HepG2 (cell line): ENCODE measurements around the gene KCNJ13. TPM values are rescaled to one million over a fixed set of nuclear protein-coding genes. Genes with fewer than 3 reads are reported as not detected.

Experiments
- ATAC-seq: fragments of 200-7000 bp; cut with Tn5 transposase; 3 replicates; pipeline ENCODE4 v1.9.1; 2020; ENCODE audit warnings: mild to moderate bottlenecking, moderate library complexity
- BruUV-seq: library from RNA; stranded (reverse); fragments of 400-500 nt; replicated peaks from 2 replicates; lab custom pipeline; 2021; lab: Mats Ljungman, UMichigan
- CTCF ChIA-PET: fragments of 300-600 bp; formaldehyde crosslinking; extraction: SDS; loops from one replicate; lab custom pipeline; 2021; ENCODE audit warnings: low total read pairs, inconsistent platforms, low intra/inter-chr PET ratio; lab: Yijun Ruan, JAX
- POLR2A ChIA-PET: fragments of 350-600 bp; sonication (Branson Sonifier 250); formaldehyde crosslinking; loops from one replicate; lab custom pipeline; 2020; ENCODE audit warnings: antibody characterized with exemption, inconsistent platforms; lab: Yijun Ruan, JAX
- DNase-seq: peaks from one replicate; pipeline ENCODE4 v3.0.0-alpha.2; 2015; ENCODE audit warnings: low spot score
- FAIRE-seq: peaks from 3 replicates; lab custom pipeline; 2011; peaks lifted over from hg19 to GRCh38; lab: Jason Lieb, UNC
- H2AFZ ChIP-seq: one replicate; pipeline ENCODE4 v1.6.1; 2011; ENCODE audit warnings: low read length, inconsistent platforms
- H3K27ac ChIP-seq: fragments of 300-600 bp; 3 replicates; pipeline ENCODE4 v1.8.0; 2011; ENCODE audit warnings: mixed run types, mild to moderate bottlenecking, mixed read lengths, low read length, inconsistent platforms; ENCODE audit not compliant: insufficient read depth; ENCODE audit errors: extremely low read length
- H3K27me3 ChIP-seq, 2 experiments: fragments of 200-600 bp in 1 of 2; 2 replicates in 1 of 2; 3 replicates in 1 of 2; pipeline versions ENCODE4 v1.6.0 to v1.8.0; 2011; ENCODE audit warnings: low read length in 2 of 2, mild to moderate bottlenecking in 2 of 2, moderate library complexity in 2 of 2, inconsistent platforms in 1 of 2; ENCODE audit not compliant: insufficient read depth in 2 of 2, control insufficient read depth in 1 of 2
- H3K36me3 ChIP-seq, 2 experiments: fragments of 200-600 bp in 1 of 2; replicated peaks in 1 of 2; 2 replicates in 1 of 2; 3 replicates in 1 of 2; pipeline versions ENCODE4 v1.5.1 to v1.8.0; 2011; ENCODE audit warnings: low read length in 2 of 2, inconsistent platforms in 1 of 2; ENCODE audit not compliant: insufficient read depth in 2 of 2, control insufficient read depth in 1 of 2
- H3K4me1 ChIP-seq: 2 replicates; pipeline ENCODE4 v1.5.1; 2012; ENCODE audit warnings: low read length, inconsistent platforms; ENCODE audit not compliant: insufficient read depth
- H3K4me2 ChIP-seq: 2 replicates; pipeline ENCODE4 v1.6.0; 2011; ENCODE audit warnings: low read depth, low read length, inconsistent platforms
- H3K4me3 ChIP-seq, 3 experiments: fragments of 200-600 bp in 1 of 3; sonication (generic), shearing (Covaris generic) in 1 of 3; replicated peaks in 1 of 3; 2 replicates each; pipeline ENCODE4 v1.5.1; 2011 to 2016; ENCODE audit warnings: low read length in 3 of 3, inconsistent platforms in 2 of 3, low read depth in 2 of 3, mild to moderate bottlenecking in 2 of 3, control low read depth in 1 of 3, mixed read lengths in 1 of 3; ENCODE audit not compliant: insufficient read depth in 1 of 3
- H3K79me2 ChIP-seq: one replicate; pipeline ENCODE4 v1.6.1; 2011; ENCODE audit warnings: low read length, inconsistent platforms; ENCODE audit not compliant: insufficient read depth
- H3K9ac ChIP-seq: 2 replicates; pipeline ENCODE4 v1.6.0; 2011; ENCODE audit warnings: mild to moderate bottlenecking, low read depth, low read length, inconsistent platforms; ENCODE audit not compliant: insufficient read depth
- H3K9me3 ChIP-seq: 2 replicates; pipeline ENCODE4 v1.5.1; 2012; ENCODE audit warnings: mild to moderate bottlenecking, low read length
- H4K20me1 ChIP-seq: 2 replicates; pipeline ENCODE4 v1.6.0; 2011; ENCODE audit warnings: inconsistent platforms, mild to moderate bottlenecking, low read length, moderate library complexity; ENCODE audit not compliant: insufficient read depth
- IRF2 ChIP-seq: IDR thresholded peaks from 2 replicates; pipeline ENCODE4 v1.6.1; 2018; ENCODE audit warnings: missing genetic modification reagents, missing compliant biosample characterization
- PHB2 ChIP-seq: fragments of 450-650 bp; IDR thresholded peaks from 2 replicates; pipeline ENCODE4 v1.6.1; 2018; ENCODE audit not compliant: partially characterized antibody
- ZNF180 ChIP-seq: sonication (generic); formaldehyde crosslinking; IDR thresholded peaks from 2 replicates; pipeline ENCODE4 v1.4.0; 2020; ENCODE audit warnings: low read depth, missing genetic modification reagents, borderline replicate concordance
- ZNF281 ChIP-seq: sonication (generic); formaldehyde crosslinking; IDR thresholded peaks from 2 replicates; pipeline ENCODE4 v1.4.0; 2020; ENCODE audit warnings: missing genetic modification reagents, borderline replicate concordance
- WGBS: methylation state at CpG from one replicate; pipeline ENCODE4 v1.1.6; 2017; ENCODE audit warnings: low lambda C conversion rate; 5-methylcytosine and 5-hydroxymethylcytosine counted together
- in situ Hi-C: cut with HindIII; loops from 2 replicates; pipeline ENCODE4 v1.10.0; 2017; ENCODE audit warnings: low pct_unique_long_range_greater_than_20kb; ENCODE audit not compliant: extremely low pct_ligation_motif_present
- intact Hi-C: fragments of 100-400 bp; cut with micrococcal nuclease; formaldehyde crosslinking; loops from one replicate; pipeline ENCODE4 v1.10.0; 2022; ENCODE audit not compliant: unreplicated experiment
- polyA plus RNA-seq, 8 experiments: library from polyadenylated mRNA; depleted of rRNA in 3 of 8; stranded (reverse) in 7 of 8; unstranded in 1 of 8; fragments of >200 nt; fragmentation: Illumina TruSeq in 4 of 8; extraction: Trizol in 4 of 8; gene quantifications; 2 replicates each; pipeline versions ENCODE4 v1.2.1 to v1.2.3, GENCODE V29; 2011 to 2016; ENCODE audit warnings: low read depth in 4 of 8, missing spikeins in 1 of 8, mixed read lengths in 1 of 8; ENCODE audit not compliant: insufficient read depth in 1 of 8
- total RNA-seq, 5 experiments: library from RNA; depleted of rRNA; stranded (reverse); fragments of >200 nt; fragmentation: Illumina TruSeq; extraction: Trizol; gene quantifications; 2 replicates each; pipeline ENCODE4 v1.2.3, GENCODE V29; 2016; ENCODE audit warnings: low read depth in 1 of 5
- TF ChIP-seq, protein P1 (sequence below): sonication (generic); formaldehyde crosslinking; IDR thresholded peaks from 2 replicates; pipeline ENCODE4 v1.4.0; 2020; ENCODE audit warnings: missing genetic modification reagents, borderline replicate concordance
- TF ChIP-seq, protein P2 (sequence below): sonication (generic); formaldehyde crosslinking; IDR thresholded peaks from 2 replicates; pipeline ENCODE4 v1.8.1; 2023; ENCODE audit warnings: mild to moderate bottlenecking, missing genetic modification reagents
- TF ChIP-seq, protein P3 (sequence below), 2 experiments: sonication (generic) in 1 of 2; formaldehyde crosslinking in 1 of 2; IDR thresholded peaks; 2 replicates each; pipeline versions ENCODE4 v1.4.0 to v1.6.1; 2016 to 2020; ENCODE audit warnings: borderline replicate concordance in 1 of 2, low read depth in 1 of 2, mild to moderate bottlenecking in 1 of 2, missing genetic modification reagents in 1 of 2

Gene KCNJ13
- total and polyA plus RNA-seq, 2 of the 13 experiments (the other 11 are each of a cell fraction or from before 2014, with no cell fraction given): not detected

DNA sequence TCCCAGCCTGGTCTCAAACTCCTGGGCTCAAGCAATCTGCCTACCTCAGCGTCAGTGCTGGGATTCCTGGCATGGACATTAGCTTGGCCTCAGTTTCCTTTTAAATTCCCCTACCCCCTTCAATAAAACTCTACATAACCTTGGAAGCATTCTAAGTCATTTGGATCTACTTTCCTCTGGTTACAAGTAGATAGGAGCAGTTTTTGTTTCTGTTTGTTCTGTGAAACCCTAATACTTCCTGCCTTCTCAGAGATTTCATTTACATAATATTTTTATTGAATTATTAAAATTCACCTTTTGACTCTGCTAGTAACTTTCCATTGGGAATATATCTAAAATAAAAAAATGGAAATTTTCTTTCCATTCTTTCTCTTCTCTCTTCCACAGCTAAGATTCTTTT, 53.3 kb downstream of the KCNJ13 start:
- H3K4me2 ChIP-seq: no peak overlapping the region
- H3K4me3 ChIP-seq: no peak overlapping the region
- H3K9me3 ChIP-seq: no peaks in the 10 kb centered on the region
- peaks cover 25 to 61% of the 10 kb centered on the region in 2 experiments for H3K36me3 ChIP-seq
- DNase-seq (no peak), FAIRE-seq (no peak), ATAC-seq (no peak)
- no peaks in the 10 kb centered on the region for H3K4me1 ChIP-seq
- ChIA-PET CTCF (no interaction called here), POLR2A (no interaction called here)
- no peak overlapping the region for H3K9ac ChIP-seq
- in situ Hi-C loops: no loop called here
- intact Hi-C loops: no loop called here
- no peaks in the 10 kb centered on the region for H3K27me3 ChIP-seq
- BruUV-seq: no TSS peak
- no peak overlapping the region for H3K27ac ChIP-seq
- H4K20me1 ChIP-seq: peaks cover 21% of the 10 kb centered on the region; the same call in 1 of the 2 replicates
- peaks cover 73% of the 10 kb centered on the region for H3K79me2 ChIP-seq
- 100% methylated on average over 1 of the region's 1 CpG for WGBS
- H2AFZ ChIP-seq: no peak overlapping the region
- TF ChIP-seq, protein P1, sequence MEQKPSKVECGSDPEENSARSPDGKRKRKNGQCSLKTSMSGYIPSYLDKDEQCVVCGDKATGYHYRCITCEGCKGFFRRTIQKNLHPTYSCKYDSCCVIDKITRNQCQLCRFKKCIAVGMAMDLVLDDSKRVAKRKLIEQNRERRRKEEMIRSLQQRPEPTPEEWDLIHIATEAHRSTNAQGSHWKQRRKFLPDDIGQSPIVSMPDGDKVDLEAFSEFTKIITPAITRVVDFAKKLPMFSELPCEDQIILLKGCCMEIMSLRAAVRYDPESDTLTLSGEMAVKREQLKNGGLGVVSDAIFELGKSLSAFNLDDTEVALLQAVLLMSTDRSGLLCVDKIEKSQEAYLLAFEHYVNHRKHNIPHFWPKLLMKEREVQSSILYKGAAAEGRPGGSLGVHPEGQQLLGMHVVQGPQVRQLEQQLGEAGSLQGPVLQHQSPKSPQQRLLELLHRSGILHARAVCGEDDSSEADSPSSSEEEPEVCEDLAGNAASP (CRISPR knock-in tag): no peak
- no peak for TF ChIP-seq ZNF180 (CRISPR knock-in tag)

- peaks cover 74% of the 10 kb centered on the region for H3K79me2 ChIP-seq
- H4K20me1 ChIP-seq: peaks cover 21% of the 10 kb centered on the region; the same call in 1 of the 2 replicates
- intact Hi-C loops: no loop called here
- no peak overlapping the region for H3K4me3 ChIP-seq
- no peaks in the 10 kb centered on the region for H3K9me3 ChIP-seq
- H3K9ac ChIP-seq: no peak overlapping the region
- ATAC-seq: no peak
- H3K4me1 ChIP-seq: no peaks in the 10 kb centered on the region
- ChIA-PET POLR2A (no interaction called here), CTCF (no interaction called here)
- no peak for DNase-seq
- FAIRE-seq: no peak
- no TSS peak for BruUV-seq
- H3K27me3 ChIP-seq: no peaks in the 10 kb centered on the region
- peaks cover 23 to 60% of the 10 kb centered on the region in 2 experiments for H3K36me3 ChIP-seq
- H2AFZ ChIP-seq: no peak overlapping the region
- WGBS: 99% methylated on average over 2 of the region's 2 CpGs
- in situ Hi-C loops: no loop called here
- no peak overlapping the region for H3K27ac ChIP-seq
- no peak overlapping the region for H3K4me2 ChIP-seq
- TF ChIP-seq PHB2: no peak
- no peak for TF ChIP-seq ZNF281
- TF ChIP-seq, protein P2, sequence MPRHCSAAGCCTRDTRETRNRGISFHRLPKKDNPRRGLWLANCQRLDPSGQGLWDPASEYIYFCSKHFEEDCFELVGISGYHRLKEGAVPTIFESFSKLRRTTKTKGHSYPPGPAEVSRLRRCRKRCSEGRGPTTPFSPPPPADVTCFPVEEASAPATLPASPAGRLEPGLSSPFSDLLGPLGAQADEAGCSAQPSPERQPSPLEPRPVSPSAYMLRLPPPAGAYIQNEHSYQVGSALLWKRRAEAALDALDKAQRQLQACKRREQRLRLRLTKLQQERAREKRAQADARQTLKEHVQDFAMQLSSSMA (CRISPR knock-in tag): no peak
- TF ChIP-seq, protein P3, sequence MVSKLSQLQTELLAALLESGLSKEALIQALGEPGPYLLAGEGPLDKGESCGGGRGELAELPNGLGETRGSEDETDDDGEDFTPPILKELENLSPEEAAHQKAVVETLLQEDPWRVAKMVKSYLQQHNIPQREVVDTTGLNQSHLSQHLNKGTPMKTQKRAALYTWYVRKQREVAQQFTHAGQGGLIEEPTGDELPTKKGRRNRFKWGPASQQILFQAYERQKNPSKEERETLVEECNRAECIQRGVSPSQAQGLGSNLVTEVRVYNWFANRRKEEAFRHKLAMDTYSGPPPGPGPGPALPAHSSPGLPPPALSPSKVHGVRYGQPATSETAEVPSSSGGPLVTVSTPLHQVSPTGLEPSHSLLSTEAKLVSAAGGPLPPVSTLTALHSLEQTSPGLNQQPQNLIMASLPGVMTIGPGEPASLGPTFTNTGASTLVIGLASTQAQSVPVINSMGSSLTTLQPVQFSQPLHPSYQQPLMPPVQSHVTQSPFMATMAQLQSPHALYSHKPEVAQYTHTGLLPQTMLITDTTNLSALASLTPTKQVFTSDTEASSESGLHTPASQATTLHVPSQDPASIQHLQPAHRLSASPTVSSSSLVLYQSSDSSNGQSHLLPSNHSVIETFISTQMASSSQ (IDR thresholded peaks at IDR 0.05; ENCODE audit: low read depth): no peak
- TF ChIP-seq, protein P3 (CRISPR knock-in tag; IDR thresholded peaks at IDR 0.05; ENCODE audit: borderline replicate concordance): no peak
- TF ChIP-seq IRF2 (CRISPR knock-in tag): no peak
These were observed 54.5 kb downstream of the KCNJ13 start for GRCh38 chr2:232721882-232722281.
